Heart right ventricle (tissue), 16 donors: ENCODE data around the gene MED4. TPM values are rescaled to one million over a fixed set of nuclear protein-coding genes. Genes with fewer than 3 reads are reported as not detected.

Experiments
- ATAC-seq, 8 donors: fragments of 200-7000 bp; cut with Tn5 transposase; one replicate each; pipeline ENCODE4 v1.9.1; 2020; ENCODE audit warnings: mild to moderate bottlenecking in 8 of 8, moderate library complexity in 8 of 8, moderate number of reproducible peaks in 1 of 8
- DNase-seq, 2 donors: peaks; one replicate each; pipeline ENCODE4 v3.0.0-alpha.2; 2020
- H3K27ac ChIP-seq, 10 donors: fragments of 200-600 bp; sonication (generic) in 2 of 10; one replicate each; pipeline versions ENCODE4 v1.5.0 to v1.8.0; 2020 to 2022; ENCODE audit warnings: mild to moderate bottlenecking in 3 of 10
- H3K27me3 ChIP-seq, 7 donors: fragments of 200-600 bp; one replicate each; pipeline ENCODE4 v1.8.0; 2021 to 2022; ENCODE audit warnings: mild to moderate bottlenecking in 2 of 7
- H3K36me3 ChIP-seq, 9 donors: fragments of 200-600 bp; sonication (generic) in 1 of 9; one replicate each; pipeline versions ENCODE4 v1.5.0 to v1.8.0; 2020 to 2022; ENCODE audit warnings: mild to moderate bottlenecking in 2 of 9
- H3K4me1 ChIP-seq, 9 donors: fragments of 200-600 bp; sonication (generic) in 1 of 9; one replicate each; pipeline versions ENCODE4 v1.5.0 to v1.8.0; 2020 to 2022; ENCODE audit warnings: mild to moderate bottlenecking in 4 of 9
- H3K4me3 ChIP-seq, 10 donors: fragments of 200-600 bp; sonication (generic) in 2 of 10; one replicate each; pipeline versions ENCODE4 v1.5.0 to v1.8.0; 2020 to 2022; ENCODE audit warnings: mild to moderate bottlenecking in 7 of 10, moderate library complexity in 2 of 10
- H3K9me3 ChIP-seq, 11 donors: fragments of 200-600 bp in 10 of 11; sonication (generic) in 2 of 11; one replicate each; pipeline versions ENCODE4 v1.5.0 to v1.8.0; 2013 to 2022; ENCODE audit warnings: mild to moderate bottlenecking in 2 of 11, control low read depth in 1 of 11, moderate library complexity in 1 of 11
- WGBS, 2 donors: extraction: QIAGEN DNeasy Blood & Tissue Kit; methylation state at CpG; one replicate each; pipeline ENCODE4 v1.1.7; 2013; ENCODE audit warnings: inconsistent platforms in 1 of 2; 5-methylcytosine and 5-hydroxymethylcytosine counted together
- intact Hi-C, 10 donors: fragments of 100-400 bp; cut with DNase I; formaldehyde crosslinking; loops; one replicate each; pipeline versions ENCODE4 v1.11.1 to v1.14.2; 2022
- polyA plus RNA-seq, 2 donors: library from polyadenylated mRNA; stranded (reverse); fragments of 200-250 nt; gene quantifications; one replicate each; pipeline ENCODE4 v1.2.3, GENCODE V29; 2013
- total RNA-seq, 10 donors: library from RNA; stranded (reverse); fragmentation: NEBNext Ultra II Directional in 3 of 10; extraction: Animal tissue kit (Norgen Biotek cat#: 25700) in 3 of 10; gene quantifications; one replicate each; pipeline versions ENCODE4 v1.2.1 to v1.2.4, GENCODE V29; 2021 to 2023
- TF ChIP-seq, protein P1 (sequence below), 9 donors: fragments of 200-600 bp; sonication (generic) in 2 of 9; IDR thresholded peaks; one replicate each; pipeline versions ENCODE4 v1.5.0 to v1.8.0; 2021 to 2022; ENCODE audit warnings: antibody characterized with exemption in 9 of 9, mild to moderate bottlenecking in 5 of 9, moderate library complexity in 1 of 9
- donor health status: Arrhythmogenic right ventricular cardiomyopathy.
- donor health status: ischemic (EF 13 %, LVEDD 7.1; RV severe dilation, severe dysfunction).
- donor health status: healthy with polysubstance abuse.
- donor health status: DM: no; HTN: yes; CAD: no.
- donor health status: DM: no; HTN: no; CAD: no.
- donor health status: ischemic (EF 25% LVEDD 6.9; RV normal size, moderate dysfunction).
- donor health status: ischemic (EF 25% LVEDD 5.7; RV mildly dilated, moderate dysfunction).
- donor health status: healthy.
- donor health status: DM: yes; HTN: yes; CAD: no.
- donor health status: Ischemic cardiomyopathy.
- donor health status: ischemic (EF 35%, LVEDD 5.7; RV mildly dilated, moderate dysfunction).
- donor health status: nonischemic (EF 11% LVEDD 7.7; RV severe dilation, severe dysfunction).
- donor health status: DM: yes; HTN: yes; CAD: no.
- donor health status: PGD.
- donor health status: ischemic (EF 29% LVEDD 5.4; RV normal size, mild dysfunction).
- donor health status: nonischemic (EF 23%, LVEDD 6.1; RV moderate dilation, normal function).

MED4 gene
- total and polyA plus RNA-seq, 12 donors, result 42.7 to 57.7 (median 47.5) TPM

DNA sequence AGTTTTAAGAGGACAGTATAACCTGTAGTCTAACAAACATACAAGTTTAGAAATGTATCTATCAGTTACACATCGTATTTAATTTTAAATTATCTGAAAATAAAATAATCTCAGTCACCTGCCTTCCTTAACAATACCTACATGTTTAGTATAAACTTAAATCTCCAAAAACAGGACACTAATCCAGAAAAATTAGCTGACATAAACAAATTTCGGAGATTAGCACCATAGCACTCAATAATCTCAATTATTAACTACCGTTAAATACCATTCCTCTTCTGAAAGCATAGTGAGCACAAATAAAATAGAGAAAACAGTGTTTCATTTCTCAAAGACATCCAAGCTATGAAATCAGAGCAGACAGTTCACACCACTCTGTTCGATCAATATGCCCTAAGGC lies 13.2 kb downstream of the MED4 start:
- H3K27me3 ChIP-seq, result no peaks in the 10 kb centered on the region
- H3K9me3 ChIP-seq, result no peaks in the 10 kb centered on the region
- H3K4me3 ChIP-seq, result no peak overlapping the region
- H3K4me1 ChIP-seq, result peaks cover 0 to 9% (median 0%) of the 10 kb centered on the region in 9 donors
- WGBS, 2 donors, result 81 to 96% methylated on average over 4 of the region's 4 CpGs
- no peak for DNase-seq
- TF ChIP-seq, protein P1, sequence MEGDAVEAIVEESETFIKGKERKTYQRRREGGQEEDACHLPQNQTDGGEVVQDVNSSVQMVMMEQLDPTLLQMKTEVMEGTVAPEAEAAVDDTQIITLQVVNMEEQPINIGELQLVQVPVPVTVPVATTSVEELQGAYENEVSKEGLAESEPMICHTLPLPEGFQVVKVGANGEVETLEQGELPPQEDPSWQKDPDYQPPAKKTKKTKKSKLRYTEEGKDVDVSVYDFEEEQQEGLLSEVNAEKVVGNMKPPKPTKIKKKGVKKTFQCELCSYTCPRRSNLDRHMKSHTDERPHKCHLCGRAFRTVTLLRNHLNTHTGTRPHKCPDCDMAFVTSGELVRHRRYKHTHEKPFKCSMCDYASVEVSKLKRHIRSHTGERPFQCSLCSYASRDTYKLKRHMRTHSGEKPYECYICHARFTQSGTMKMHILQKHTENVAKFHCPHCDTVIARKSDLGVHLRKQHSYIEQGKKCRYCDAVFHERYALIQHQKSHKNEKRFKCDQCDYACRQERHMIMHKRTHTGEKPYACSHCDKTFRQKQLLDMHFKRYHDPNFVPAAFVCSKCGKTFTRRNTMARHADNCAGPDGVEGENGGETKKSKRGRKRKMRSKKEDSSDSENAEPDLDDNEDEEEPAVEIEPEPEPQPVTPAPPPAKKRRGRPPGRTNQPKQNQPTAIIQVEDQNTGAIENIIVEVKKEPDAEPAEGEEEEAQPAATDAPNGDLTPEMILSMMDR (IDR thresholded peaks at IDR 0.05), result no peak
- no peak for ATAC-seq
- intact Hi-C loops, result no loop called here
- H3K27ac ChIP-seq, result no peak overlapping the region
- H3K36me3 ChIP-seq, result peaks cover 6 to 98% (median 54%) of the 10 kb centered on the region in 9 donors

GRCh38 chr13:48078251-48078656 lies 16.6 kb downstream of the MED4 start:
- no peak for ATAC-seq
- DNase-seq, result no peak
- H3K27me3 ChIP-seq, result no peaks in the 10 kb centered on the region
- H3K4me3 ChIP-seq, result no peak overlapping the region
- H3K4me1 ChIP-seq, result no peaks in the 10 kb centered on the region
- TF ChIP-seq, protein P1 (IDR thresholded peaks at IDR 0.05), result peak in 4 of 9 donors; percentile 11 to 32 (median 22)
- H3K36me3 ChIP-seq, result peaks cover 6 to 100% (median 75%) of the 10 kb centered on the region in 9 donors
- WGBS, 2 donors, result 50% methylated on average over 2 of the region's 2 CpGs
- intact Hi-C loops, result no loop called here
- H3K27ac ChIP-seq, result no peak overlapping the region
- peaks cover 0 to under 1% (median 0%) of the 10 kb centered on the region in 11 donors for H3K9me3 ChIP-seq

- Histone ChIP-seq H3K4me3 (no peak overlapping the region), H3K27me3 (no peaks in the 10 kb centered on the region), H3K36me3 (peaks cover under 1 to 100% (median 85%) of the 10 kb centered on the region in 9 donors), H3K9me3 (peaks cover 0 to 43% (median 18%) of the 10 kb centered on the region in 11 donors), H3K27ac (no peak overlapping the region), H3K4me1 (no peaks in the 10 kb centered on the region)
- TF ChIP-seq, protein P1 (IDR thresholded peaks at IDR 0.05), result no peak
- no peak for DNase-seq
- ATAC-seq, result no peak
- intact Hi-C loops, result no loop called here
- 79 to 80% methylated on average over 2 of the region's 2 CpGs for WGBS, 2 donors
These were observed 20.9 kb downstream of the MED4 start for GRCh38 chr13:48074006-48074405.

GRCh38 chr13:48072787-48073186 lies 22.1 kb downstream of the MED4 start:
- H3K27me3 ChIP-seq, result no peaks in the 10 kb centered on the region
- ATAC-seq, result no peak
- peaks cover 0 to 56% (median 31%) of the 10 kb centered on the region in 11 donors for H3K9me3 ChIP-seq
- no peak for DNase-seq
- peaks cover 0 to 100% (median 83%) of the 10 kb centered on the region in 9 donors for H3K36me3 ChIP-seq
- no peak overlapping the region for H3K4me3 ChIP-seq
- intact Hi-C loops, result no loop called here
- TF ChIP-seq, protein P1 (IDR thresholded peaks at IDR 0.05), result no peak
- no peaks in the 10 kb centered on the region for H3K4me1 ChIP-seq
- 97% methylated on average over 2 of the region's 2 CpGs for WGBS, 2 donors
- H3K27ac ChIP-seq, result no peak overlapping the region
